Gastroesophageal sphincter (tissue), 4 donors: ENCODE results near the gene GOLGB1. TPM values are rescaled to one million over a fixed set of nuclear protein-coding genes. Genes with fewer than 3 reads are reported as not detected.
"Not testable (repeated sequence)": the region's sequence is repeated elsewhere in the genome, so short reads cannot be mapped to it uniquely, and the experiment has no call there.

Experiments
- ATAC-seq: fragments of 150-250 bp; one replicate; pipeline ENCODE4 v1.9.1; 2016; ENCODE audit warnings: mild to moderate bottlenecking, moderate library complexity
- H3K27ac ChIP-seq, 4 donors: fragments of 200-600 bp; sonication (generic) in 3 of 4; 1 replicate in 3 of 4; 2 replicates in 1 of 4; pipeline ENCODE4 v1.5.1; 2016 to 2019
- H3K27me3 ChIP-seq: fragments of 200-600 bp; sonication (generic); one replicate; pipeline ENCODE4 v1.5.1; 2019
- H3K36me3 ChIP-seq, 2 donors: fragments of 200-600 bp; sonication (generic); one replicate each; pipeline ENCODE4 v1.5.1; 2019; ENCODE audit warnings: control low read depth in 1 of 2
- H3K4me1 ChIP-seq, 3 donors: fragments of 200-600 bp; sonication (generic); 1 replicate in 2 of 3; 2 replicates in 1 of 3; pipeline ENCODE4 v1.5.1; 2016 to 2019; ENCODE audit warnings: control low read depth in 2 of 3
- H3K4me3 ChIP-seq, 2 donors: fragments of 200-600 bp; sonication (generic); one replicate each; pipeline ENCODE4 v1.5.1; 2019; ENCODE audit warnings: mild to moderate bottlenecking in 1 of 2, moderate library complexity in 1 of 2
- H3K9me3 ChIP-seq, 3 donors: fragments of 200-600 bp; sonication (generic); one replicate each; pipeline ENCODE4 v1.5.1; 2017 to 2019; ENCODE audit warnings: control low read depth in 2 of 3
- EP300 ChIP-seq: sonication (generic); formaldehyde crosslinking; IDR thresholded peaks from one replicate; pipeline ENCODE4 v1.6.1; 2017; ENCODE audit warnings: antibody characterized with exemption, mild to moderate bottlenecking
- POLR2A ChIP-seq, 2 donors: fragments of 450-650 bp; IDR thresholded peaks; one replicate each; pipeline ENCODE4 v1.6.1; 2017; ENCODE audit warnings: antibody characterized with exemption in 2 of 2, mild to moderate bottlenecking in 2 of 2, moderate library complexity in 1 of 2
- POLR2AphosphoS5 ChIP-seq: sonication (generic); formaldehyde crosslinking; IDR thresholded peaks from one replicate; pipeline ENCODE4 v1.6.1; 2017; ENCODE audit warnings: antibody characterized with exemption
- WGBS, 2 donors: methylation state at CpG; one replicate each; pipeline ENCODE4 v1.1.5; 2018; ENCODE audit warnings: low coverage in 1 of 2; 5-methylcytosine and 5-hydroxymethylcytosine counted together
- total RNA-seq, 4 donors: library from RNA; depleted of rRNA; stranded (reverse); fragments of >200 nt; gene quantifications; one replicate each; pipeline ENCODE4 v1.1.0, GENCODE V29; 2016
- TF ChIP-seq, protein P1 (sequence below), 4 experiments: fragments of 200-600 bp in 2 of 4; fragments of 450-650 bp in 2 of 4; sonication (generic) in 1 of 4; IDR thresholded peaks; one replicate each; pipeline ENCODE4 v1.5.1; 2017 to 2019; ENCODE audit warnings: antibody characterized with exemption in 4 of 4, mild to moderate bottlenecking in 2 of 4, moderate library complexity in 2 of 4

GOLGB1 gene
- total RNA-seq, 4 donors from 2014 or later = 67.9 to 94.3 (median 76.6) TPM

DNA sequence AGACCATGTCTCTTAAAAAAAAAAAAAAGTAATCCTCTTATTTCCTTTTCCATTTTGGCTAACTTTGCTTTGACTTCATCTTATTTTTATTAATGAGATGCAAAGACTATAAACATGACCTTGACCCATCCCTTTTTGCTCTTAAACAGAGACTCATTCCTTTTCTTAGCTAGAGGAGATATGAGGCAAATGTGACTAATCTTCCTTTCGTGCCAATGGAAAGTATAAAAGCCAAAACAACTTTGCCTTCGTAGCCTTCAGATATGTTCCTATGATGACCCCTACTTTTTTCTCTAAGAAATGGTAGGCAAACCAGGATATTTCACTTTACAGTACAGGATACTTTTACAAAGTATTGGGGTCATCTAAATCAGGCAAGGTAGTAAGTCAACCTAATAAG lies 36.9 kb upstream of the GOLGB1 start:
- Histone ChIP-seq H3K9me3 (no peaks in the 10 kb centered on the region), H3K4me1 (no peaks in the 10 kb centered on the region), H3K27ac (no peak overlapping the region), H3K27me3 (no peaks in the 10 kb centered on the region), H3K4me3 (no peak overlapping the region), H3K36me3 (peaks cover 0 to 72% of the 10 kb centered on the region in 2 donors)
- WGBS, 2 donors = 49 to 64% methylated on average over 2 of the region's 2 CpGs
- no peak for ATAC-seq
- no peak for TF ChIP-seq POLR2AphosphoS5
- no peak for TF ChIP-seq POLR2A (IDR thresholded peaks at IDR 0.05)
- TF ChIP-seq, protein P1, sequence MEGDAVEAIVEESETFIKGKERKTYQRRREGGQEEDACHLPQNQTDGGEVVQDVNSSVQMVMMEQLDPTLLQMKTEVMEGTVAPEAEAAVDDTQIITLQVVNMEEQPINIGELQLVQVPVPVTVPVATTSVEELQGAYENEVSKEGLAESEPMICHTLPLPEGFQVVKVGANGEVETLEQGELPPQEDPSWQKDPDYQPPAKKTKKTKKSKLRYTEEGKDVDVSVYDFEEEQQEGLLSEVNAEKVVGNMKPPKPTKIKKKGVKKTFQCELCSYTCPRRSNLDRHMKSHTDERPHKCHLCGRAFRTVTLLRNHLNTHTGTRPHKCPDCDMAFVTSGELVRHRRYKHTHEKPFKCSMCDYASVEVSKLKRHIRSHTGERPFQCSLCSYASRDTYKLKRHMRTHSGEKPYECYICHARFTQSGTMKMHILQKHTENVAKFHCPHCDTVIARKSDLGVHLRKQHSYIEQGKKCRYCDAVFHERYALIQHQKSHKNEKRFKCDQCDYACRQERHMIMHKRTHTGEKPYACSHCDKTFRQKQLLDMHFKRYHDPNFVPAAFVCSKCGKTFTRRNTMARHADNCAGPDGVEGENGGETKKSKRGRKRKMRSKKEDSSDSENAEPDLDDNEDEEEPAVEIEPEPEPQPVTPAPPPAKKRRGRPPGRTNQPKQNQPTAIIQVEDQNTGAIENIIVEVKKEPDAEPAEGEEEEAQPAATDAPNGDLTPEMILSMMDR (IDR thresholded peaks at IDR 0.05) = no peak
- no peak for TF ChIP-seq EP300

GRCh38 chr3:121782784-121783183 lies 33.2 kb upstream of the GOLGB1 start:
- H3K4me3 ChIP-seq, H3K9me3 ChIP-seq, ATAC-seq, H3K4me1 ChIP-seq, H3K27me3 ChIP-seq, H3K27ac ChIP-seq: not testable (repeated sequence)
- H3K36me3 ChIP-seq = peaks cover 0 to 77% of the 10 kb centered on the region in 2 donors
- 78 to 80% methylated on average over 8 of the region's 8 CpGs for WGBS, 2 donors

DNA sequence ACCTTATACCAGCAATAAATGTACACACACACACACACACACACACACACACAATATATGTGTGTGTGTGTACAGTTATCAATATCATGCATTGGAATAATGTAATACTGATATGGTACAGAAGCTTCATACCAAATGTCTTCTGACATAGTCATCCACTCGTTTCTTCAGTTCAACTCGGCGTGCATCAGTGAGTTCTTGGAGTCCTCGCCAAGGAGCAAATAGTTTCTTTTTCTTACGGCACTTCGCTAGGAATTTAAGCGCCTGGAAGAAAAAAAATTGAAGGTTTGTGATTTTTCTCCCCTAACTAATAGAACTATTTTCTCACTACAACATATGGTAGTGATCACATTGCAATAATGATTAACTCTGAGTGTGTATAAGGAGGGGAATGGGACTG lies 32.1 kb upstream of the GOLGB1 start:
- TF ChIP-seq POLR2AphosphoS5 = no peak
- TF ChIP-seq, protein P1 (IDR thresholded peaks at IDR 0.05) = no peak
- TF ChIP-seq POLR2A (IDR thresholded peaks at IDR 0.05) = no peak
- no peak for TF ChIP-seq EP300
- peaks cover 0 to 70% of the 10 kb centered on the region in 2 donors for H3K36me3 ChIP-seq
- no peak overlapping the region for H3K4me3 ChIP-seq
- no peak for ATAC-seq
- H3K27ac ChIP-seq = no peak overlapping the region
- no peaks in the 10 kb centered on the region for H3K27me3 ChIP-seq
- 91 to 99% methylated on average over 7 of the region's 7 CpGs for WGBS, 2 donors
- no peaks in the 10 kb centered on the region for H3K4me1 ChIP-seq
- no peaks in the 10 kb centered on the region for H3K9me3 ChIP-seq

DNA sequence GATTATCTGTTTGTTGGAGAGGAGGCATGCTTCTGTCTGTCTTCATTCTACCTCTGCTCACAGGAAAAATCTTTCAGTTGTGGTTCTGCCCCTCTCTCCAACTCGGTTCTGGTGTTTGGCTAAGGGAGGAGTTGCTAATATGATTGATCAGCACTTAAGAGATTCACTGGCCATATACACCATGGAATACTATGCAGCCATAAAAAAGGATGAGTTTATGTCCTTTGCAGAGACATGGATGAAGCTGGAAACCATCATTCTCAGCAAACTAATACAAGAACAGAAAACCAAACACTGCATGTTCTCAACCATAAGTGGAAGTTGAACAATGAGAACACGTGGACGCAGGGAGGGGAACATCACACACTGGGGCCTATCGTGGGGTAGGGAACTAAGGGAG lies 25.6 kb upstream of the GOLGB1 start:
- not testable (repeated sequence) for H3K27ac ChIP-seq, H3K9me3 ChIP-seq, H3K27me3 ChIP-seq, H3K4me1 ChIP-seq, ATAC-seq, H3K4me3 ChIP-seq
- peaks cover 0 to 90% of the 10 kb centered on the region in 2 donors for H3K36me3 ChIP-seq
- 93 to 96% methylated on average over 4 of the region's 4 CpGs for WGBS, 2 donors

DNA sequence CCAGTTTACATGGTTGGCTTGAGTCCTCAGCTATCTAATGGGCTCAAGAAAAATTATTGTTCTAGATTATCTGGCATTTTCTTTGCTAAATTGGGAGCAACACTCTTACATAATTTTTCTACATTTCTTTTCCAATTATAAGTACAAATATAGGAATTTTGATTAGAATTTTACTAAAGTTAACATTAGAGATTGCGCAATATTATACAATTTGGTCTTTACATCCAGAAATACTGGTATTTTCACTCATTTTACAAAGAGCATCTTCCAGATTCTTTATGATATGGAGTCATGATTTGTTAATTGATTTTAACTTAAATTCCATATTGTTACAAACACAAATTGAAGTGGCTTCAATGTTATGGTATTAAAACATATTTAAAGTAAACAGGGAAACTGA lies 19.7 kb upstream of the GOLGB1 start:
- TF ChIP-seq POLR2A (IDR thresholded peaks at IDR 0.05) = no peak
- TF ChIP-seq, protein P1 (IDR thresholded peaks at IDR 0.05) = no peak
- TF ChIP-seq POLR2AphosphoS5 = no peak
- TF ChIP-seq EP300 = no peak
- WGBS, 2 donors = 89 to 94% methylated on average over 1 of the region's 1 CpG
- H3K27me3 ChIP-seq = no peaks in the 10 kb centered on the region
- ATAC-seq = no peak
- H3K27ac ChIP-seq = no peak overlapping the region
- no peaks in the 10 kb centered on the region for H3K4me1 ChIP-seq
- peaks cover 0 to 73% of the 10 kb centered on the region in 2 donors for H3K36me3 ChIP-seq
- H3K9me3 ChIP-seq = no peaks in the 10 kb centered on the region
- no peak overlapping the region for H3K4me3 ChIP-seq

- H3K27ac ChIP-seq = no peak overlapping the region
- H3K9me3 ChIP-seq = no peaks in the 10 kb centered on the region
- H3K4me1 ChIP-seq = no peaks in the 10 kb centered on the region
- ATAC-seq = no peak
- TF ChIP-seq EP300 = no peak
- no peak for TF ChIP-seq POLR2AphosphoS5
- TF ChIP-seq POLR2A (IDR thresholded peaks at IDR 0.05) = no peak
- WGBS, 2 donors = 93% methylated on average over 2 of the region's 2 CpGs; no CpG with 5 or more reads in 1 of the 2 donors
- H3K4me3 ChIP-seq = no peak overlapping the region
- no peaks in the 10 kb centered on the region for H3K27me3 ChIP-seq
- peaks cover 0 to 65% of the 10 kb centered on the region in 2 donors for H3K36me3 ChIP-seq
These were observed 18.9 kb upstream of the GOLGB1 start for GRCh38 chr3:121768452-121768851.
